WI38 (cell line): ENCODE results near the gene UBE2Z.

Source experiments
- H3K4me3 ChIP-seq: 2 replicates; pipeline ENCODE4 v1.5.1; 2011; ENCODE audit warnings: low read depth, mild to moderate bottlenecking, control low read depth, low read length
- CTCF ChIP-seq: IDR thresholded peaks from 2 replicates; pipeline ENCODE4 v1.5.1; 2012; ENCODE audit warnings: low read depth, mild to moderate bottlenecking, control low read depth, low read length

UBE2Z gene

GRCh38 chr17:48933035-48933434 is 24.8 kb downstream of the UBE2Z start:
- no peak for TF ChIP-seq CTCF
- no peak overlapping the region for H3K4me3 ChIP-seq

- no peak for TF ChIP-seq CTCF
- H3K4me3 ChIP-seq = peak within 1 kb of the TSS; percentile 88
Observed at GRCh38 chr17:48944515-48945260, 36.5 kb downstream of the UBE2Z start, which contains the start of gene SNF8. Gene SNF8 (minus strand): TSS chr17:48944842. CDS start chr17:48944734, 108 bp downstream.

GRCh38 chr17:48945261-48945651 is 37.0 kb downstream of the UBE2Z start:
- peak overlapping the region; percentile 88 for H3K4me3 ChIP-seq

DNA sequence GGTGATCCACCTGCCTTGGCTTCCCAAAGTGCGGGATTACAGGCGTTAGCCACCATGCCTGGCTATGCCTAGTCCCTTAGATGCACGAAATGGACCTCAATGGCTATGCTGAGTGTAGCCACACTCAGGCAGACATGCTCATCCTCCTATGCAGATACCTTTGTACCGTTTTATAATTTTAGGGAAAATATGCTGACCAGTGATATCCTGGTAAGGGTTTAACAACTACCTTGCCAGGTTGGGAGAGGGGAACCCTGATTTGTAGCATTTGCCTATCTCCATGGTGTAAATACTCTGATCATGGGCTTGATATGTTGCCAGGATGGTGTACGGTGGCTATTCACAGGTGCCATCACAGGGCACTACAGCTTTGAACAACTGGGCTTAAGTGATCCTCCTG is 43.4 kb downstream of the UBE2Z start:
- TF ChIP-seq CTCF = no peak
- H3K4me3 ChIP-seq = no peak overlapping the region

GRCh38 chr17:48952904-48953303 is 44.7 kb downstream of the UBE2Z start:
- no peak for TF ChIP-seq CTCF
- no peak overlapping the region for H3K4me3 ChIP-seq

DNA sequence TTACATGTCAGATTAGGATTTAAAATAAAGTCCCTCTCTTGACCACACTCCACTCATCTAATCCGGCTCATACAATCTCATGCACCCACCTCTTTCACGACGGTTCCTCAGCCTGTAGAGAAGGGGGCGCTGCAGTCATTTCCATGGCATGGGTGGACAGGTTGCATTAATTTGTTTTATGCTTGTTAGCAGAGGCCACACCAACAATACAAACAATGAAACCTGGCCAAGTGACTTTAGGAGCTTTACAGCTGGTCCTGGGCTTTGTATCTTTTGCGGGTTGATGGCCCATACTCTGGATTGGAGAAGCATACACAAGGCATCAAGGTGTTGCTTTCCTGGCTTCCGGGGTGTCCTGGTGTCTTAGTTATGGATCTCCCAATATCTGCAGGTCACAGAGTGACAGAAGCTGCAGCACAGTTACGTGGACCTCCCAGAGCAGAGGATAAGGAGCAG is 46.1 kb downstream of the UBE2Z start:
- no peak overlapping the region for H3K4me3 ChIP-seq
- TF ChIP-seq CTCF = peak; percentile 66

- H3K4me3 ChIP-seq = no peak overlapping the region
- TF ChIP-seq CTCF = no peak
Observed at GRCh38 chr17:48960834-48961515, 52.8 kb downstream of the UBE2Z start.
